K562 treated with DMSO at 1 percent for 4 hours (cell line): Measurements from ENCODE around the gene DTD1. TPM values are rescaled to one million over a fixed set of nuclear protein-coding genes. Genes with fewer than 3 reads are reported as not detected.

Experiments
- total RNA-seq: library from RNA; unstranded; fragments of 300-600 nt; gene quantifications from 2 replicates; pipeline ENCODE4 v1.2.3, GENCODE V29; 2022; ENCODE audit not compliant: insufficient read depth

Gene DTD1
- total RNA-seq: 41.0 and 46.3 TPM in 2 replicates

GRCh38 chr20:18587665-18588573, at the start of gene DTD1:
DTD1 (plus strand) TSS chr20:18588054; CDS start chr20:18588073, 19 bp downstream.

GRCh38 chr20:18566892-18567738, 20.7 kb upstream of the DTD1 start, which contains the start of gene SMIM26:
SMIM26 (plus strand) TSS chr20:18567432; CDS start chr20:18567479, 47 bp downstream.

GRCh38 chr20:18813483-18813882, 225.6 kb downstream of the DTD1 start, which contains the start of gene SCP2D1:
SCP2D1 (plus strand) TSS chr20:18813783; CDS start chr20:18813816, 33 bp downstream.

Other genes with a start within 250 kb of the DTD1 start
- gene DZANK1, start 121.0 kb upstream of the DTD1 start, total RNA-seq: not detected in 2 replicates
- gene POLR3F, start 120.7 kb upstream of the DTD1 start, total RNA-seq: 3.3 and 4.9 TPM in 2 replicates
- 0.50 and 1.3 TPM in 2 replicates for gene RBBP9, start 90.8 kb upstream of the DTD1 start, total RNA-seq
- gene SEC23B, start 80.1 kb upstream of the DTD1 start, total RNA-seq: 37.5 and 40.1 TPM in 2 replicates
- gene SMIM26, start 20.6 kb upstream of the DTD1 start, total RNA-seq: 43.3 and 71.6 TPM in 2 replicates
- gene SCP2D1, start 225.7 kb downstream of the DTD1 start, total RNA-seq: not detected in 2 replicates